Measurements from ENCODE around the gene ST3GAL3. TPM values are rescaled to one million over a fixed set of nuclear protein-coding genes. Genes with fewer than 3 reads are reported as not detected.

ST3GAL3 gene
- total and polyA plus RNA-seq, 2 of the 13 experiments (the other 11 are each of a cell fraction or from before 2014, with no cell fraction given), result 5.1 to 8.1 TPM

DNA sequence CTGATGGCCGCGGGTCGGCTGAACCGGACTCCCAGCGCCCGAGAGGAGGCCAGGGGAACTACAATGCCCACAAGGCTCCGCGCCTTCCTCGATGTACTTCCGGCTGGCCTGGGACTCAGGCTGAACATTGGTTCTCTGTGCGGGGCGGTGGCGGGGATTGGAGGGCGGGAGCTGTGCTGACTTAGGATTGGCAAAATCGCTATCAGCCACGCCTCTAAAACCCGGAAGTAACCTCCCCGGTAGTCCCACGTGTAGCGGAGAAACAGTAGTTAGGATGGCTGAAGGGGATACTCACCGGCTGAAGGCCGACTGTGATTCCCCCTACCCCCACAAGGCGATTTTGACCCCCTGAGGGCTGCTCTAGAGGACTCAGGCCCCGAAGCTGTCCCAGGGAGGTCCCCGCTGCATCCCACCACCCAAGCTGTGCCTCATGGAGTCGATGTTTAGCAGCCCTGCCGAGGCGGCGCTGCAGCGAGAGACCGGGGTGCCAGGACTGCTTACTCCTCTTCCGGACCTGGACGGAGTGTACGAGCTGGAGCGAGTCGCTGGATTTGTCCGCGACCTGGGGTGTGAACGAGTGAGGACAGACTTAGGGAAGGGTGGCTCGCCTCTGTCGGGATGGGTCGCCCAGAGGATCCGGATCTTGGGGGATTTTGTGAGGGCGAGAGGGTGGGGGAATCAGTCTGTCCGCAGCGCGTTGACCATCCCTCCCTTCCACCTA is 262.6 kb downstream of the ST3GAL3 start, which contains the start of gene DPH2 (continued):
- TF ChIP-seq, protein P1, sequence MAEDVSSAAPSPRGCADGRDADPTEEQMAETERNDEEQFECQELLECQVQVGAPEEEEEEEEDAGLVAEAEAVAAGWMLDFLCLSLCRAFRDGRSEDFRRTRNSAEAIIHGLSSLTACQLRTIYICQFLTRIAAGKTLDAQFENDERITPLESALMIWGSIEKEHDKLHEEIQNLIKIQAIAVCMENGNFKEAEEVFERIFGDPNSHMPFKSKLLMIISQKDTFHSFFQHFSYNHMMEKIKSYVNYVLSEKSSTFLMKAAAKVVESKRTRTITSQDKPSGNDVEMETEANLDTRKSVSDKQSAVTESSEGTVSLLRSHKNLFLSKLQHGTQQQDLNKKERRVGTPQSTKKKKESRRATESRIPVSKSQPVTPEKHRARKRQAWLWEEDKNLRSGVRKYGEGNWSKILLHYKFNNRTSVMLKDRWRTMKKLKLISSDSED (CRISPR knock-in tag; IDR thresholded peaks at IDR 0.05), result no peak
- TF ChIP-seq PHF20 (CRISPR knock-in tag; IDR thresholded peaks at IDR 0.05), result peak; percentile 75
- 0 out of 2 replicates have a peak, but pooled peaks have one; percentile 44 for TF ChIP-seq HDAC2 (CRISPR knock-in tag; IDR thresholded peaks at IDR 0.05)
- no peak for TF ChIP-seq PATZ1 (CRISPR knock-in tag; IDR thresholded peaks at IDR 0.05)
- no peak for TF ChIP-seq ONECUT2 (CRISPR knock-in tag; IDR thresholded peaks at IDR 0.05)
- no peak for TF ChIP-seq DRAP1 (CRISPR knock-in tag; IDR thresholded peaks at IDR 0.05)
- no peak for TF ChIP-seq ZNF616 (CRISPR knock-in tag; IDR thresholded peaks at IDR 0.05; ENCODE audit: low read depth)
- TF ChIP-seq MAFG (CRISPR knock-in tag; IDR thresholded peaks at IDR 0.05), result no peak
- TF ChIP-seq TRIM24 (CRISPR knock-in tag; IDR thresholded peaks at IDR 0.05), result no peak
- TF ChIP-seq SRSF4 (IDR thresholded peaks at IDR 0.05; ENCODE audit: low read depth, low read length, poor library complexity, severe bottlenecking), result no peak
- peak; percentile 86 for TF ChIP-seq MYC (CRISPR knock-in tag; IDR thresholded peaks at IDR 0.05; ENCODE audit: borderline replicate concordance)
- no peak for TF ChIP-seq HOXA9 (CRISPR knock-in tag; IDR thresholded peaks at IDR 0.05; ENCODE audit: borderline replicate concordance)
- no peak for TF ChIP-seq RAD51 (IDR thresholded peaks at IDR 0.05; ENCODE audit: borderline replicate concordance)
- no peak for TF ChIP-seq RFX1 (IDR thresholded peaks at IDR 0.05)
- no peak for TF ChIP-seq ZNF577 (CRISPR knock-in tag; IDR thresholded peaks at IDR 0.05; ENCODE audit: borderline replicate concordance, low read depth)
- no peak for TF ChIP-seq REXO4 (CRISPR knock-in tag; IDR thresholded peaks at IDR 0.05; ENCODE audit: borderline replicate concordance)
- no peak for TF ChIP-seq GABPA (IDR thresholded peaks at IDR 0.05; ENCODE audit: low read depth, low read length)
- peak; percentile 97 for TF ChIP-seq GABPA (CRISPR knock-in tag; IDR thresholded peaks at IDR 0.05; ENCODE audit: low read depth)
- TF ChIP-seq ZSCAN29 (CRISPR knock-in tag; conservative IDR thresholded peaks at IDR 0.05), result no peak
- TF ChIP-seq ATAD3A (CRISPR knock-in tag; IDR thresholded peaks at IDR 0.05), result no peak
- TF ChIP-seq, protein P2, sequence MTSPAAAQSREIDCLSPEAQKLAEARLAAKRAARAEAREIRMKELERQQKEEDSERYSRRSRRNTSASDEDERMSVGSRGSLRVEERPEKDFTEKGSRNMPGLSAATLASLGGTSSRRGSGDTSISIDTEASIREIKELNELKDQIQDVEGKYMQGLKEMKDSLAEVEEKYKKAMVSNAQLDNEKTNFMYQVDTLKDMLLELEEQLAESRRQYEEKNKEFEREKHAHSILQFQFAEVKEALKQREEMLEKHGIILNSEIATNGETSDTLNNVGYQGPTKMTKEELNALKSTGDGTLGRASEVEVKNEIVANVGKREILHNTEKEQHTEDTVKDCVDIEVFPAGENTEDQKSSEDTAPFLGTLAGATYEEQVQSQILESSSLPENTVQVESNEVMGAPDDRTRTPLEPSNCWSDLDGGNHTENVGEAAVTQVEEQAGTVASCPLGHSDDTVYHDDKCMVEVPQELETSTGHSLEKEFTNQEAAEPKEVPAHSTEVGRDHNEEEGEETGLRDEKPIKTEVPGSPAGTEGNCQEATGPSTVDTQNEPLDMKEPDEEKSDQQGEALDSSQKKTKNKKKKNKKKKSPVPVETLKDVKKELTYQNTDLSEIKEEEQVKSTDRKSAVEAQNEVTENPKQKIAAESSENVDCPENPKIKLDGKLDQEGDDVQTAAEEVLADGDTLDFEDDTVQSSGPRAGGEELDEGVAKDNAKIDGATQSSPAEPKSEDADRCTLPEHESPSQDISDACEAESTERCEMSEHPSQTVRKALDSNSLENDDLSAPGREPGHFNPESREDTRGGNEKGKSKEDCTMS (CRISPR knock-in tag; conservative IDR thresholded peaks at IDR 0.05), result no peak
- peak; percentile 23; the same call in 1 of the 2 replicates for TF ChIP-seq ZNF891 (CRISPR knock-in tag; IDR thresholded peaks at IDR 0.05)
- no peak for TF ChIP-seq ZNF879 (CRISPR knock-in tag; IDR thresholded peaks at IDR 0.05)

Measured in HepG2 (cell line).